GM08714 (cell line): ENCODE measurements around the gene BCL10.
A peak's percentile ranks its signal among the peaks of the same experiment; 100 is the strongest.

Source experiments
- H3K4me3 ChIP-seq: fragments of 200-500 bp; sonication (Bioruptor generic); 2 replicates; pipeline ENCODE4 v1.5.1; 2014; ENCODE audit warnings: mild to moderate bottlenecking, low read length, inconsistent platforms
- ZNF274 ChIP-seq: IDR thresholded peaks from 2 replicates; pipeline ENCODE4 v1.6.1; 2012; ENCODE audit warnings: mild to moderate bottlenecking, low read depth, low read length

BCL10 gene

DNA sequence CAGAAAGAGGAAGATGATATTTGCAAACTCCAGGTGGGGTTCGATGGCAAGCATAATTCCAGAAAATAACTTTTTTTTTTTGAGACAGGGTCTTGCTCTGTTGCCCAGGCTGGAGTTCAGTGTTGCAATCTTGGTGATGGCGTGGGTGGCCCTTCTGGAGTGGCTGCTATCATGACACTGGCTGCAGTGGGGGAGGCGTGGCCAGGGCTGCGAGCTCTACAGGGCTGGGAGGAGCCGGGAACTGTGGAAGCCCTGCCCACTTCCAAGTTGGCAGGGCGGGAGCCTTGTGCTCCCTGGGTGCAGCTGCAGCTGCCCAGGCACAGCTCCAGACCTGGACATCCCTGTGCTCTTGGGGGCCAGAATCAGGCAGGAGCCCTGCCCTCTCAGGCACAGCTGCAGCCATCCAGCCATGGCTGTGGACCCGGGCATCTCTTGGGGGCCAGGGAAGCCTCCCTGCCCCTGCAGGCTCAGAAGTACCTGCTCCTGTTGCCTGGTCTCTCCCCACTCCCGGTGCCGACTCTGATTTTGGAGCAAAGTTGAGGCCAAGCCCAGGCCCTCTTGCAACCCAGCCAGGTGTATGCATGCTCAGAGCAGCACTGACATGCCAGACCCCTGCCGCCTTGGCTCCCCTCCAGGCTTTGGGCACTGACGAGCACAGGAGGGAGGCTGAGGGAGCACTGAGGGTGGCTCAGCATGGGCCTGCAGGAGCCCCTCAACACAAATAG lies 7.2 kb upstream of the BCL10 start:
- H3K4me3 ChIP-seq, result no peak overlapping the region
- TF ChIP-seq ZNF274, result no peak

DNA sequence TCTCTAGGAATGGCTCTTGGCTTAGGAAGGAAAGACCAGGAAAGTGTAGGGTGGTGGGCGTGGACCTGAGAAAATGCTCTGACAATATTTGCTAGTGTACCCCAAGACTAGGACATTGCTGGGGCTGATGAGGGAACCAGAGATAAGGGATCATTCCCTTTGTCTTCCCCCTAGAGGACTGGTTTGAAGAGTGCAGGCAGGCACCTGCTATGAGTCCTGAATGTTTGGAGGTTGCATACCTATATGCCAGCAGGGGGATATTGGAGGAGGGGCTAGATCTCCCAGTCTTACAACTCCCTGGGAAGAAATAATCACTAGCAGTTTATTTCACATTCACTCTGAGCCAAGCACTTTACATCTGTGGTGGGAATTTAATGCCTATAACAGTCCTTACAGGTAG lies 6.0 kb upstream of the BCL10 start:
- TF ChIP-seq ZNF274, result no peak
- H3K4me3 ChIP-seq, result no peak overlapping the region

DNA sequence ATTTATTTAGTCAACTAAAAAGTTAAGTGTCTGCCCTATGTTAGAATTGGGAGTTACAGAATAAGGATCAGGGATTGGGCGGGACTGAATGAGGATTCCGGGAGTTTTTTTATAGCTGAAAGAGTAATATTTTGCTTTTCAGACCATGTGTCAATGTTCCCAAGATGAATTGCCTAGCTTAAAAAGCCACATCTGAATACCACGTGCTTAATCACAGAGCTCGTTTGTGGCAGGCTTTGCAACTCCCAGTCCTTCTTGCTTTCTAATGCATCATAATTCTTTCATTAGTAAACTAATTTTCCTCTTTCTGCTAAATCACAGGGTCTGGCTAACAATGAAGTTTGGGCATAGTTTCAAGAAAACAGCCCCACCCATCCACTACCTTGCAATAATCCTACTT lies 4.2 kb upstream of the BCL10 start:
- no peak overlapping the region for H3K4me3 ChIP-seq
- TF ChIP-seq ZNF274, result no peak

DNA sequence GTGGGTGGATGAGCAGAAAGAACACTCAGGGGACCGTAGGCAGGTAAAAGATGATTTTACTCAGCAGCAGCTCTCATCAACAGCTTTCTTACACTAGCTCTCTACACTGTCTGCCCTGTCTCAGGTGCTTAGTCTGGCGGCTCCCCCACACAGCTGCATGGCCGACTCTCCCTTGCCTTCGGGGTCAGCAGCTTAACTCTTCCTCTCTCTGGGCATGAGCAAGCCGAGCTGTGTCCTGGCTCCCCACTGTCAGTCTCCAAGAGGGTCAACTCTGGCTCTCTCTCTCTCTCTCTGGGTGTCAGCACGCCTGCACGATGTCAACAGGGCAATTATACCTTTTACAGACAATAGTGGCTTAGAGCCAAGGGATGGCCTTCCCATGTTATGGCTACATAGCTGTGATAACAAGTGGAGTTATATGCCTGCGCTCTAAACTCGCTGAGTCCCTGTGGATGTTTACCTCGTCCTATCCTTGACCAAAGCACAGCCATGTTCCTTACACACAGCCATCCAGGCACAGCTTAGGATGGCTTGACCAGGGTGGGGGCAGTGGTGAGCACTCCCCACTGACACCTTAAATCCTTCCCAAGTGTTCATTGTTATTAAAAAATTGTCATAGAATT lies 3.1 kb upstream of the BCL10 start:
- H3K4me3 ChIP-seq, result no peak overlapping the region
- TF ChIP-seq ZNF274, result no peak

DNA sequence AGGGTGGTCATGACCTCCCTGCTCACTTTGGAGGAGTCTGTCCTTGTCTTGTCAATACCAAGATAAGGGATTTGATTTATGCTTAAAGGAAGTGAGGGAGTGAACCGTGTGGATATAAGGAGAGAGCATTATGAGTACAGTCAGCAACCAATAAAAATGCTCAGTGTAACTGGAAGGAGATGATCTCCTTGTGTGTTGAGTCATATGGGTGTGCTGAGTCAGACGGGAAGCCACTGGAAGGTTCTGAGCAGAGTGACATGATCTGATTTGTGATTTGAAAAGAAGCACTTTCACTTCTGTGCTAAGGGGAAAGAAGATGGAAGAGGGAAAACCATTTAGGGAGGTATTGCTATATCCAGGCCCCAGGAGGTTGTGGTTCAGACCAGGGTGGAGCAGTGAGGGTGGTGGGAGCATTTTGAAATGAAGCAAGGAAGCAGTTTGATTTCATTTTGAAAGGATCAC lies 2.5 kb upstream of the BCL10 start:
- no peak for TF ChIP-seq ZNF274
- H3K4me3 ChIP-seq, result no peak overlapping the region

DNA sequence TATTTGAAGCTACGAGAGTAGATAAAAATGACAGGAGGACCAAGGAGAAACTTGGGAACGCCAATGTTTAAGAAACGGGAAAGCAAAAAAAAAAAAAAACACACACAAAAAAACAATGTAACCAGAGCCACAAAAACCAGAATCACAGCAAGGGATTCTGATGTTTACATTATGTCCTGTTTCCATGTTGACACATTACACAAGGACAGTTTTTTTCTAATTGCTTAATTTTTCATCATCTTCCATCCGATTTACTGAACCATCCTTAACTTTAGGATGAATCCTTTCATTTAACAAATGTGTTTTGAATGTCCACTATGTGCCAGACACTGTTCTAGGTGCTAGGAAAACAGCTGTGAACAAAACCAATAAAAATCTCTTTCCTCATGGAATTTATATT lies 1.4 kb upstream of the BCL10 start:
- no peak overlapping the region for H3K4me3 ChIP-seq
- TF ChIP-seq ZNF274, result no peak

DNA sequence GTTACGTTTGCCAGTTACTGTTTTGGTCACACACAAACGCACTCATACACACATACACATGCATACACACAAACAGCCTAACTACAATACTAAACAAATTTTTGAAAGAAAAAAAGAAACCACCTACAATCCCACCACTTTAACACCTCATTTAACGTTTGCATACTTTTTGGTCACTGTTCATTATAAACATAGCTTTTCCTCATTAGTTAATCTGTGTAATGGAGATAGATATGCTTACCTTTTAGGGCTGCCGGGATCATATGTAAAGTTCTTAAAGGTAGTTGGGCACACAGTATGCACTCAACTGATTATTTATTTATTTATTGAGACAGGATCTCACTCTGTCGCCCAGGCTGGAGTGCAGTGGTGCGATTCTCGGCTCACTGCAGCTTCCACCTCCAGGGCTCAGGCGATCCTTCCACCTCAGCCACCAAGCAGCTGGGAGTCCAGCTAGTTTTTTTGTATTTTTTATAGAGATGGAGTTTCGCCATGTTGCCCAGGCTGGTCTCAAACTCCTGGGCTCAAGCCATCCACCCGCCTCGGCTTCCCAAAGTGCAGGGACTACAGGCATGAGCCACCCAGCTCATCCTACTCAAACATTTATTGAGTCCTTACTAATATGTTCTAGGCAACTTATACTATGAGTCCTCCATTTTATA lies 677 bp upstream of the BCL10 start:
- H3K4me3 ChIP-seq, result peak overlapping the region; percentile 57
- TF ChIP-seq ZNF274, result no peak

DNA sequence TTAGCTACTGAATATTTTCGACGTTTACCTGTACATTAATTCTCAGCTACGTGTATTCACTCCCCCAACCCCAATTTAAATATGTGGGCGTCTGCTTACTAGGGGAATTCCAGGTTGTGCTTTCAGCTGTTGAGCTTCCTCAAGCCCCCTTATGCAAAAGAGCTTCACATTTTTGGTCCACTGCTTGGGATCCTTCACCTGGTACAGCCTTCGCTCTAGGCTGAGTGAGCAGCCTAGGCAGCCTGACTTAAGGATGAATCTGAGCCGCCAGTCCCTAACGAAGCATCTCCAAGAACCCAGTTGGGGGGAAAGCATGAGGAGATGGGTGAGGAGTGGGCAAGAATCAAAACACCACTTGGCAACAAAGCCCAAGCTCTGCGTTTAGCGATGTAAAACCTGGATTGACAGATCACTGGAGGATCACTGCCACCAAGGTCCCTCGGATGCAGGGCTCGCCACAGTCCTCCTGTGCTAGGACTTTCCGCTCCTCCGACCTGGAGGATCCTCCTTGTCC lies 674 bp downstream of the BCL10 start:
- no peak for TF ChIP-seq ZNF274
- peak overlapping the region; percentile 74 for H3K4me3 ChIP-seq

DNA sequence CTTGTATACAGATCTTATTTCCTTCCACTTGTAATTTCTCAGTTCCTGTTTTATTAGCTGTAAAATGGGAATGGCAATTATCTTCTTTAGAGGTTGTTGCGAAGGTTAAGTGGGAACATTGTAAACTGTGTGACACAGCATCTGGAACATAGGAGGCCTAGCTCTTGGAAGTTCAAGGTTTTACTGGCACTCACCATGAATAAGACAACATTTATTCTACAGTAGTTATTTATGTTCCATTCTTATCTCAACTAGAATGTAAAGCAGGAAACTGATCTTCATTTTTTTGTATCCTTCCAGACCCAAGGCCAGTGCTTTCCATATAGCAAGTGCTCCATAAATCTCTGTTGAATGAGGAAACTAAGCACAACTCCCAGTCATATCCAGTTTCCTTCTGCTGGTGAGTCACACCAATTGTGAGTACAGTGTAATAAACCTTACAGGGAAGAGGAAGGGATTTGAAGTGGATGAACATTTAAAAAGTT lies 1.4 kb downstream of the BCL10 start:
- peak overlapping the region; percentile 74 for H3K4me3 ChIP-seq
- TF ChIP-seq ZNF274, result no peak

DNA sequence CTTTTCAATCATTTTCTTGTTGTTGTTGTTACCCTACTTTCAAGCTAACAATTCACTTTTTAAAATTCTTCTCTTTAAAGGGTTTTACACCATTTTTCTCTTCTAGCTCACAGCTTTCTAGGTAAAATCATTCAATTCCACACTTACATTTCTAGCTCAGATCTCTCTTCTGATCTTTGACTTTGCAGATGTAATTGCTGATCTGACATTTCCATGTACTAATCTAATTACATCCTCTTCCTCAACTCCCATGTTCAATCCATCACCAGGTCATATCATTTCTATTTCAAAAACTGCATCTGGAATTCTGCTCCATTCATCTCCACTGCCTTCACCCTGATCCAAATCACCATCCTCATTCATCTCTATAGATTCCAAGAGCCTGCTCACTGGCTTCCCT lies 3.0 kb downstream of the BCL10 start:
- TF ChIP-seq ZNF274, result no peak
- no peak overlapping the region for H3K4me3 ChIP-seq

DNA sequence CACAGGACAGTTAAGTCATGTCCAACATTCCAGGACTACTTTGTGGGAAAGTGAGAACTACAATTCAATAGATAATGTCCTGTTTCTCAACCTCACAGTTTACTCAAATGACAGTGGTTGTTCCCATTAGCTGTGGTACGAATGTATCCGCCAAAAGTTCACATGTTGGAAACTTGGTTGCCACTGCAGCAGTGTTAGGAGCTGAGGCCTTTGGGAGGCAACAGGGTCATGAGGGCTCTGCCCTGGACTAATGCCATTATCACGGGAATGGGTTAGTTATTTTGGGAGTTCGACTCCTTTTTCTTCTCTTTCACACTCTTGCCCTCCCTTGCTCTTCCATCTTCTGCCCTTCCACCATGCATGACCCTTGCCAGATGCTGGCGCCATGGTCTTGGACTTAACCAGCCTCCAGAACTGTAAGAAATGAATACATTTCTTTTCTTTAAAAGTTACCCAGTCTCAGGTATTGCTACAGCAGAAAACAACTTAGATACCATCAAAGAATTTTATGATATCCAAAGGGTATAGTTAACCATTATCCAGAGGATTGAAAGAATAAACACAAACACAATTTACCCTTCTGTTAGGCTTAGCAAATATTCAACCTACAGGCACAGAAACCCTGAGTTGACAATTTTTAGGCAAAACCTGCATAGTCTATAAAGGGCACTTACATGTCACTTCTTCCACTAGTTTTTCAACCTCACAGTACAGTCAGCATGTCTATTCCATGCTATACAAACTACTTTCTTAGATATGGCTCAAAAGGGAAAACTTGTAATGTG lies 7.4 kb downstream of the BCL10 start:
- no peak for TF ChIP-seq ZNF274
- H3K4me3 ChIP-seq, result no peak overlapping the region

DNA sequence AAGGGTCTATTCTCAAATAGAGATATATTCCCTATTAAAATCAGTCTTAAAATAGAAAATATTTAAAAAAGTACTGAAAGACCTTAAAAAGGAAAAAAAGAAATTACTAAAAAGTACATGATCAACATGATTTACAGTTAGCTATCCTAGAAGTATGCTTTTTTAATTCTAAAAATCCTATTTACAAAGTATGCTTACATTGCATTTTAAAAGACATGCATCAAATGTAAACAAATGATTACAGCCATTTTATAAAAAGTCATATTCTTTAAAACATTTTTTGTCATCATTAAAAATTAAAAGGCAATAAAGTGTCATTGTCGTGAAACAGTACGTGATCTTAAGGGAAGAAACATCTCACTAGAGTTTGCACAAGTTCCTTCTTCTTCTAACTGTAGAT lies 9.1 kb downstream of the BCL10 start:
- no peak for TF ChIP-seq ZNF274
- no peak overlapping the region for H3K4me3 ChIP-seq

DNA sequence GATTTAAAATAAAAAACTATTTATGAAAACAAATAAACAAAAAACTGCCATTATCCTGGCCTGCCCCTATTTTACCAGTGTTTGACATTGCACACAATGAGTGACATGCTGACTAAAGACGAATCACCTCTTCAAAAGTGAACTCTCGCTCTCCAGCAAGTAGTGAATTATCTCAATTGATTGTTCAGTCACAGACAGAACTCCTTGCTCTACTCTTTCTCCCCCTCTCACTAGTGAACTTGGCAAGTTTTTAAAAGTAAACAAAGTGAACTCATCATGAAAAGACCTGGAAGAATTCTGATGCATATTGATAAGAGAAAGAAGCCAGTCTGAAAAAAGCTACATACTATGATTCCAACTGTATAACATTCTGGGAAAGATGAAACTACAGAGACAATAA lies 12.3 kb downstream of the BCL10 start:
- TF ChIP-seq ZNF274, result no peak
- no peak overlapping the region for H3K4me3 ChIP-seq

DNA sequence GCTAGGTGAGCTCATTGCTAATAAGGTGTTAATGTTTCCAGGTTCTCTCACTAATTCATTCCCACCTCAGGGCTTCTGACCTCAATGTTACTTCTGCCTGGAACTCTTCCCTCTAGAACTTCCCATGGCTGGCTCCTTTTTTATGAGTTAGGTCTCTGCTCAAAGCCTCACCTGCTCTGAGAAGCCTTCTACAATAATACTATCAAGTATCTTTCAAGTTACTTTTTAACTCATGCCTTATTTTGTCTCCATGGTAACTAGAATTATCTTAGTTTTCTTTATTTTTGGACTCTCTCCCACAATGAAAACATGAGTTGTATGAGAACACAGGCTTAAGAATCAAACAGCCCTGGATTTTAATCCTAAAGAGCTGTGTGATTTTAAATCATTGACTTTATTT lies 13.4 kb downstream of the BCL10 start:
- no peak for TF ChIP-seq ZNF274

More for the DNA sequence above, 13.4 kb downstream of the BCL10 start:
- no peak overlapping the region for H3K4me3 ChIP-seq
